HG02852 (cell line): ENCODE data around the gene TMPRSS7.
"Not testable (repeated sequence)": the region's sequence is repeated elsewhere in the genome, so short reads cannot be mapped to it uniquely, and the experiment has no call there.

Experiments
- ATAC-seq: cut with Tn5 transposase; IDR thresholded peaks from one replicate; pipeline ENCODE4 v1.9.1; 2021; ENCODE audit warnings: mild to moderate bottlenecking, moderate library complexity; ENCODE audit not compliant: unreplicated experiment

The TMPRSS7 gene

GRCh38 chr3:112056451-112056929 lies 22.0 kb downstream of the TMPRSS7 start:
- ATAC-seq, result no peak

DNA sequence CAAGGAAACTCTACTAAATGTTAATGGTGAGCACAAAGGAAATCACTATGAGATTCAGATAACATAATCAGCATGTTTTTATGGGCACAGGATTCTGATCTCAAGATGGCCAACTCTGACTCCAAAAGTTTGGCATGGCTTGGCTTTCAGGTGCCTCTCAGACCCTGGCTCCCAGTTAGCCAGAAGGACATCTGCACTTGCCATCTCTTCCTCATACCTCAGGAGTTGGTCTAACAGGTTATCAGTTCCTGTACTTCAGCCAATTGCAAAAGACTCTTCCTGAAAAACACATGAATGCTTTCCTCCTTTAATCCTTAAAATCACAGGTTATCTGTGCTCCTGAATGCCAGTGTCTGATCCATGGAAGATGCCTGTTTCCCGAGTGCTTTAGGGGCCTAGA lies 25.0 kb downstream of the TMPRSS7 start:
- ATAC-seq, result no peak

DNA sequence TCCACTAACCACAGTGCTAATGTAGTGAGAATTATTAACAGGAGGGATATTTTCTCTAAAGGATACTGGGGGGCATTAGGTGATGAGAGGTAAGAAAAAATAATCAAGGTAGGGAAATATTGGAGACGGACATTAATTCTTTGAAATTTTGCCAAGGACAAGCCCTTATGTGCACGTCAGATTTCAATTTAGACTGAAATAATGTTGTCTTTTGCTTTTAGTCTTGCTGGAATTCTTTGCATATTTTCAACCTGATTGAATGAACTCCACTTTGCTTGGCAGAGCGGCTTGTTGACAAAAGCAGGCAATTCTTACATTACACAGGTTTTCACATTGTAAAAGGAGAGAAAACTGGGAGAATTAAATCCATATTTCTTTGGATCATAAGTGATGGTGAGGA lies 26.6 kb downstream of the TMPRSS7 start:
- no peak for ATAC-seq

DNA sequence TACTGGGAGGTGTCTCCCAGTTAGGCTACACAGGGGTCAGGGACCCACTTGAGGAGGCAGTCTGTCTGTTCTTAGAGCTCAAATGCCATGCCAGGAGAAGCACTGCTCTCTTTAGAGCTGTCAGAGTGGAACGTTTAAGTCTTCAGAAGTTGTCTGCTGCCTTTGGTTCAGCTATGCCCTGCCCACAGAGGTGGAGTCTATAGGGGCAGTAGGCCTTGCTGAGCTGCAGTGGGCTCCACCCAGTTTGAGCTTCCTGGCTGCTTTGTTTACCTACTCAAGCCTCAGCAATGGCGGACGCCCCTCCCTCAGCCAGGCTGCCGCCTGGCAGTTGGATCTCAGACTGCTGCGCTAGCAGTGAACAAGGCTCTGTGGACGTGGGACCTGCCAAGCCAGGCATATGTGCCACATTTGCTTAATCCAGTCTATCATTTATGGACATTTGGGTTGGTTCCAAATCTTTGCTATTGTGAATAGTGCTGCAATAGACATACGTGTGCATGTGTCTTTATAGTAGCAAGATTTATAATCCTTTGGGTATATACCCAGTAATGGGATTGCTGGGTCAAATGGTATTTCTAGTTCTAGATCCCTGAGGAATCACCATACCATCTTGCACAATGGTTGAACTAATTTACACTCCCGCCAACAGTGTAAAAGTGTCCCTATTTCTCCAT lies 38.0 kb downstream of the TMPRSS7 start:
- ATAC-seq, result not testable (repeated sequence)

DNA sequence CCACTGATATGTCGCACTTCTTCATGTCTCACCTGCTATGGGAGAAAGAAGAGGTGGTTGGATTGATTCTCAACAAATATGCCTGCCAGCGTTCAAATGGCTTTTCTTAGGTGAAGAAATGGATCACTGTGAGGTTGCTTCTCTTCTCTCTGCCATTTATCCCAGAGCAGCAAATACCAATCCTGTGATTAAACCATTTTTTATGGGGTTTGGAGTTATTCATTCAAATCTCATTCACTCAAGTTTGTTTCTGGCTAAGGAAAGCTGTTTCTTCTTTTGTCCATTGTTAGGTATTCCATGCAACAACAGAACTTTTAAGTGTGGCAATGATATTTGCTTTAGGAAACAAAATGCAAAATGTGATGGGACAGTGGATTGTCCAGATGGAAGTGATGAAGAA lies 39.5 kb downstream of the TMPRSS7 start:
- ATAC-seq, result no peak

DNA sequence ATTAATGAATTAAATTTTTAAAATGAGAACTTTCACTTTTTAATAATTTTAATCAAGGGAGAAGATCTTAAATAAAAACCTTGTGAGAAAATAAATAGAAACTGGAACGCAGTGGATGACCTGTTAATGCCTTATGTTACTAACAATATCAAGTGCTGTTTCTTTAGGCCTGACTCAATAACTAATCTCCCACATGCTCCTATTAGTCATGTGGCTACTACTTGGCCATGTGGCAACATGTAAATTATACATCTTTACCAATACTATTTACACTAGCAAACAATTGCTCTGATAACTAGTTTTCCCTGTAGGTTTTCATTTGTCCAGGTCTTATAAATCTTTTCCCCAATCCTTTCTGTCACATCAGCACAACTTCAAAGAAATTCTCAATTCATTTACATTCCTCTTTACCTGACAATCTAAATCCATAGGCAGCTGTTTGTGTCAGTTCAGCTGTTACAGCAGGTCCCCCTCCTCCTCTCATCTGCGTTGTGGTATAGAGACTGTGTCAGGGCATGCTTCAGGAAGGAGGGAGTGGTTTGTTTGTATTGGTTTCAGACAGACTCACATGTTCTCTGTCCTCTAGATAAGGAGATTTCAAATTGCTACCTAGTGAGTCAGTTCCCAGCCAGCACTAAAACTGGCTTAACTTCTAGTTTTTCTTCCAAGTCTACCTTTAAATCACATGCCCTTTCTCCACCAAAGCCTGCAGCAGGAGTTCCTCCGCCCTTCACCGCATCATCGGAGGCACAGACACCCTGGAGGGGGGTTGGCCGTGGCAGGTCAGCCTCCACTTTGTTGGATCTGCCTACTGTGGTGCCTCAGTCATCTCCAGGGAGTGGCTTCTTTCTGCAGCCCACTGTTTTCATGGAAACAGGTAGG lies 40.3 kb downstream of the TMPRSS7 start:
- ATAC-seq, result peak; percentile 89

DNA sequence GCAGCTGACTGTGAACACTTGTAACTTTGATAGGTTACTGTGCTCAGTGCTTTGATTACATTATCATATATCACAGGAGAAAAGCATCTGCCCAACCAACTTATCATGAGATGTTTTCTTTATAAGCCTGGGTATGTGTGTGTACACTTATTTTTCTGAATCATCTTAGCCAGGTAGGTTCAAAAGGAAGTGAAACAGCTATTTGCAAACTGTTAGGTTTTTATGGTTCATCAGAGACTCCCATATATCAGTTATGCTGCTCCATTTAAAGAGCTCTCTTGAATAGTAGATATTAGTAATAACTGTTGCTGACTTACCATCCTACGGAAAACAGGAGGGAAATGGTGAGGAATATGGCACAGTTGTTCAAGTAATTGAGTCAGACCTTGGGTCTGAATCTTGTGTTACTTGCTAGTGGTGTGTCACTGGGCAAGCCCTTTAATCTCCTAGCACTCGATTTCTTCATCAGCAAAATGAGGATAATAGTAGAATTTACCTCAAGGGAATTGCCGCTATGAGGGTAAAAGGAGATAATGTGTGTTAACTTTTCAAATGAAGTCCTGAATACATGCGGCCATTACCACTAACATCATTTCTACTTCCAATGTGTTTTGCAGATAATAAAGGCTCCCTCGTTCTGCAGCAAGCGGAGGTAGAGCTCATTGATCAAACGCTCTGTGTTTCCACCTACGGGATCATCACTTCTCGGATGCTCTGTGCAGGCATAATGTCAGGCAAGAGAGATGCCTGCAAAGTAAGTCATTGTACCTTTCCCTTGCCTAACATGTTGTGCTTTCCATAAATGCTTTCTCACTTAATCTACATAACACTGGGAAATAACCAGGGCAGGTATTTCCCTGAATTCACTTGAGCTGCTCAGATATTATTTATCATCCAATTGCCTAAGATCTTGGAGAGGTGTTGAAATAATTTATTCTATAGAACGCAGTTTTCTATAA lies 43.9 kb downstream of the TMPRSS7 start:
- no peak for ATAC-seq

DNA sequence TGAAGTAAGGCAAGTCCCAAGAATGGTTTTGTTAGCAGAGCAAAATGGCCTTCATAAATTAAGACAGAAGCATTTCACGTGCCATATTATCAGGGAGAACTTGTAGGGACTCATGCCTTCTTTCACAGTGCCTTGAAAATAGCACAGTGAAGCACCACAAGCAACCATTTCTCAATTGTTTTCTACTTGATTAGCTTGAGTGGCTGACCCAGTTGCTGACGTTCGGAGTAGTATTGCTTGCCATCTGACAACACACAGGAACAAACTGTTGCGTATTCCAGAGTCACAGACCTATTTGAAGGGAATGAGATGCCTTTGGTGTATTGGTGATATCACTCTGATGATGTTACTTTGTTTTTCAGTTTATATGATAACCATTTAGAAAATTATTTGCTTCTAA lies 48.7 kb downstream of the TMPRSS7 start:
- ATAC-seq, result no peak

DNA sequence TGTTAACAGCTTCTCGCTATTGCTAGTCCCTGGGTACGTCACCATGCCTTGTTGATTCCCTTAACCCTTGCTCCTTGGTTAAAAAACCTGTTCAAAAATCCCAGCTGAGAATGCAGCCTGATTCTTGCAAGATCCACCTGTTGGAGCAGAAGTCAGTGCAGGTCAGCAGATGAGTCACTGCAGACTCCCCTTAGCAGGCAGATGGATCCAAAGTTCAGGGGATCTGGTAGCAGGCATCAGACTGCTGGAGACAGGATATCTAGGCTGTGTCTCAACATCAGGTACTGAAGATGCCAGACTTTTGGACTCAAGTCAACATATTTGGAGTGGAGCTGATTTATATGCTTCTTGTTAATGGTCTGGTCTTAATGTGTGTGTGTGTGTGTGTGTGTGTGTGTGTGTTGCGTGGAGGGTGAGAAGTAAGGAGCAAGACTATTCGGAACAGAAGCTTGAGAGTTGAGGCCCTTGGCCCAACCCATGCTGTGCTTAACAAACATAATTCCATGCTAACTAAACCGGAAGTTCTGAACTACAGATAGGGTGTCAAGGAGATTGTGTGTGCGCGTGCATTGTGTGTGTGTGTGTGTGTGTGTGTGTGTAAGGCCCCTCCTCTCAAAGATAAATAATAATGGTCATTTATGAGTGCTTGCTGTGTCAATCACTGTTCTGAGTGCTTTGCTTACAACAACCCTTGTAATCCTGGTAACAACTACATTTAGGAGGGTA lies 50.6 kb downstream of the TMPRSS7 start:
- ATAC-seq, result no peak

GRCh38 chr3:112085735-112086075 lies 51.2 kb downstream of the TMPRSS7 start:
- no peak for ATAC-seq

GRCh38 chr3:112086076-112086854 lies 51.7 kb downstream of the TMPRSS7 start, which contains the start of gene C3orf52:
Gene C3orf52 (plus strand): TSS chr3:112086389. CDS start chr3:112086408, 19 bp downstream.
- peak; percentile 91 for ATAC-seq

- ATAC-seq, result no peak
Measured at GRCh38 chr3:112086875-112087524, 52.5 kb downstream of the TMPRSS7 start.

GRCh38 chr3:112087746-112088145 lies 53.2 kb downstream of the TMPRSS7 start:
- ATAC-seq, result no peak

GRCh38 chr3:112088944-112089343 lies 54.4 kb downstream of the TMPRSS7 start:
- ATAC-seq, result no peak

- ATAC-seq, result no peak
Measured at GRCh38 chr3:112089956-112090886, 55.7 kb downstream of the TMPRSS7 start.

- ATAC-seq, result no peak
Measured at GRCh38 chr3:112090887-112091586, 56.5 kb downstream of the TMPRSS7 start.

DNA sequence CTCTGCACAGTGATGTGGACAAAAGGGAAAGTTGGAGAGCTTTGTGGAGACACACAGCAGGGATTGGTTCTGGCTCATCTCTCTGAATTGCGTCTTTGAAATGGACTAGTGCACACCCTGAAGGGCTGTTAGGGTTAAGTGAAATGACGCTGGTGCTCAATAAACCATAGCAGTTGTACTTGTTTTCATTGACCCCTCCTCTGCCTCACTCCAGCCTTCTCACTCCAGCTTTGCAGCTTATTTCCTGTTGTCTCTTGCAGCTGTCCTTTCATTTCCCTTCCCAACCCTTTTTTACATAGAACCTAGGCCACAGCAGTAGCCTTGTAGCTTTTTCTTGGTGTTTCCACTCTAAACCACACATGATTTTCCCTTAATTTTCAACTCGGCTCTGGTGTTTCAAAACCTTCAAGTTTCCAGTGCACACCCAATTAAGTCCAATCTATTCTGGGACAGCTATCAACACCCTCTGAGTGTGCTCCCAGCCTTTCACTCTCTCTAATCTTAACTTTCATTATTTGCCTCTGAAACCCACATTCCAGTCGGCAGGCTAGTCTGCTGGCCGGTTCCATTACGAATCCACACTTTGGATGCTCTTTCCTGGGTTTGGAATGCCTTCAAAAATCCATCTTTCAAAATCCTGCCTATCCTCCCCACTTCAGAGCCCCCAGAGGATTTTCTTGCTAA lies 58.1 kb downstream of the TMPRSS7 start:
- no peak for ATAC-seq
